GM19043 (cell line): ENCODE measurements around the gene CCDC24.

ENCODE experiments used
- ATAC-seq: cut with Tn5 transposase; IDR thresholded peaks from one replicate; pipeline ENCODE4 v1.9.1; 2021; ENCODE audit warnings: low read depth; ENCODE audit not compliant: unreplicated experiment

The CCDC24 gene

GRCh38 chr1:43962324-43962723 lies 29.1 kb upstream of the CCDC24 start:
- no peak for ATAC-seq

- no peak for ATAC-seq
Observed at GRCh38 chr1:43963006-43963405, 28.4 kb upstream of the CCDC24 start.

GRCh38 chr1:43963890-43964289 lies 27.5 kb upstream of the CCDC24 start:
- ATAC-seq, result no peak

GRCh38 chr1:43965316-43965715 lies 26.1 kb upstream of the CCDC24 start:
- no peak for ATAC-seq

- ATAC-seq, result no peak
Observed at GRCh38 chr1:43968348-43968948, 23.0 kb upstream of the CCDC24 start.

GRCh38 chr1:43969416-43969745 lies 22.0 kb upstream of the CCDC24 start:
- no peak for ATAC-seq

- ATAC-seq, result peak; percentile 76
Observed at GRCh38 chr1:43969746-43970466, 21.5 kb upstream of the CCDC24 start, which contains the start of gene DPH2. DPH2 (plus strand) TSS chr1:43970010; CDS start chr1:43970176, 166 bp downstream.

- no peak for ATAC-seq
Observed at GRCh38 chr1:43970502-43970901, 20.9 kb upstream of the CCDC24 start.

GRCh38 chr1:43970911-43971310 lies 20.5 kb upstream of the CCDC24 start:
- ATAC-seq, result no peak

GRCh38 chr1:43971336-43971980 lies 19.9 kb upstream of the CCDC24 start:
- ATAC-seq, result no peak

GRCh38 chr1:43973981-43974442 lies 17.4 kb upstream of the CCDC24 start:
- ATAC-seq, result no peak

GRCh38 chr1:43974443-43975248 lies 16.8 kb upstream of the CCDC24 start, which contains the start of gene ATP6V0B:
ATP6V0B (plus strand) TSS chr1:43974960; CDS start chr1:43975041, 81 bp downstream.
- ATAC-seq, result peak; percentile 63

- no peak for ATAC-seq
Observed at GRCh38 chr1:43975249-43975961, 16.0 kb upstream of the CCDC24 start.

GRCh38 chr1:43976045-43976444 lies 15.4 kb upstream of the CCDC24 start:
- ATAC-seq, result no peak

GRCh38 chr1:43976890-43977289 lies 14.5 kb upstream of the CCDC24 start:
- ATAC-seq, result no peak

- ATAC-seq, result no peak
Observed at GRCh38 chr1:43977376-43978263, 13.8 kb upstream of the CCDC24 start.

- ATAC-seq, result no peak
Observed at GRCh38 chr1:43978264-43978550, 13.2 kb upstream of the CCDC24 start.

- ATAC-seq, result no peak
Observed at GRCh38 chr1:43978551-43979260, 12.7 kb upstream of the CCDC24 start, which contains the start of gene B4GALT2. B4GALT2 (plus strand) TSS chr1:43979210; CDS start chr1:43981161, 1,951 bp downstream.

GRCh38 chr1:43979261-43979527 lies 12.2 kb upstream of the CCDC24 start:
- no peak for ATAC-seq
